CD4-positive, alpha-beta T cell treated with Interleukin-12 subunit alpha and Interleukin-12 subunit beta, for 1 hour (primary cell): ENCODE measurements around the gene FAF1.
"Not testable (repeated sequence)": the region's sequence is repeated elsewhere in the genome, so short reads cannot be mapped to it uniquely, and the experiment has no call there.

Experiments
- DNase-seq: peaks from one replicate; pipeline ENCODE4 v3.0.0-alpha.2; 2020

The FAF1 gene

DNA sequence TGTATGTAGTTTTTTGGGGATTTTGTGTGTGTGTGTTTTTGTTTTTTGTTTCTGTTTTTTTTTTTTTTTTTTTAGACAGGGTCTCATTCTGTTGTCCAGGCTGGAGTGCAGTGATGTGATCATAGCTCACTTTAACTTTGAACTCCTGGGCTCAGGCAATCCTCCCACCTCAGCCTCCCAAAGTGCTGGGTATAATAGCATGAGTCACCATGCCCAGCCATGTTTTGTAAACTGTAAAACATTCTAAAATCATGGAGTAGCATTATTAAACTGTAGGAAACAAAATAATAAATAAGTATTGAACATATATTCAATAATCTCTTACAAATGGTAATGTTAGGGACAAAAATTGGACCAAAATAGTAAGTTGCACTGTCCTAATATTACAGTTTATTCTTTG, 124.0 kb downstream of the FAF1 start:
- DNase-seq = no peak

DNA sequence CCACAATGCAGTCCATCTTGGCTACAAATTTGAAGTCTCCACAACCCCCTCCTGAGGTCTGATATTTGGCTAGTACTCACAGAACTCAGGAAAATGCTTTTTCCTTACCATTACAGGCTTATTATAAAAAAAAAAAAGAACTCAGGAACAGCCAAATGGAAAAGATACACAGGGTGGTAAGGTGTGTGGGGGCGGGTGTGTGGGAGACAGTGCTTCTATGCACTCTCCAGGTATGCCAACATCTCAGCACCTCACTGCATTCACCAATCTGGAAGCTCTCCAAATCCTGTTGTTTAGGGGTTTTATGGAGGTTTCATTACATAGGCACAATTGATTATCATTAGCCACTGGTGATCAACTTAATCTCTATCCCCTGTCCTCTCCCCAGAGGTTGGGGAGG, 126.9 kb downstream of the FAF1 start:
- no peak for DNase-seq

DNA sequence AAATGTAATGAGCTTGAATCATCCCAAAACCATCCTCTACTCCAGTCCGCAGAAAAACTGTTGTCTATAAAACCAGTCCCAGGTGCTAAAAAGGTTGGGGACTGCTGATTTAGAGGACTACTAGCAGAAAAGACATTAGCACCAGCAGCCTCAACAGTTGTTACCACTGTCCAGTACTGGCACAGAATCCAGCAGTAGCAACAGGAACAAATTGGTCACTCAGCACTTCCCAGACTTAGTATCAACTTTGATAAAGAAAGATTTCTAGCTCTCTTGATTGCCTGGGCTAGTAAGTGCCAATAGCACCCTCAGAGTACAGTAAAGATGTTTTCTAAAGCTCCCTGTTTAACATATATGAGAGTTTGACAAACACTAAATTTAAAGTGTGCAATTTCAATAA, 127.9 kb downstream of the FAF1 start:
- DNase-seq = no peak

GRCh38 chr1:50831300-50832061, 128.6 kb downstream of the FAF1 start:
- DNase-seq = no peak

- DNase-seq = no peak
Measured at GRCh38 chr1:50830621-50831020, 129.4 kb downstream of the FAF1 start.

GRCh38 chr1:50829014-50829958, 130.8 kb downstream of the FAF1 start:
- DNase-seq = no peak

- DNase-seq = no peak
Measured at GRCh38 chr1:50827546-50827945, 132.5 kb downstream of the FAF1 start.

GRCh38 chr1:50826792-50827191, 133.3 kb downstream of the FAF1 start:
- not testable (repeated sequence) for DNase-seq

GRCh38 chr1:50822035-50822776, 137.9 kb downstream of the FAF1 start:
- DNase-seq = no peak

GRCh38 chr1:50820545-50820944, 139.5 kb downstream of the FAF1 start:
- DNase-seq = no peak

- no peak for DNase-seq
Measured at GRCh38 chr1:50812346-50812745, 147.7 kb downstream of the FAF1 start.

DNA sequence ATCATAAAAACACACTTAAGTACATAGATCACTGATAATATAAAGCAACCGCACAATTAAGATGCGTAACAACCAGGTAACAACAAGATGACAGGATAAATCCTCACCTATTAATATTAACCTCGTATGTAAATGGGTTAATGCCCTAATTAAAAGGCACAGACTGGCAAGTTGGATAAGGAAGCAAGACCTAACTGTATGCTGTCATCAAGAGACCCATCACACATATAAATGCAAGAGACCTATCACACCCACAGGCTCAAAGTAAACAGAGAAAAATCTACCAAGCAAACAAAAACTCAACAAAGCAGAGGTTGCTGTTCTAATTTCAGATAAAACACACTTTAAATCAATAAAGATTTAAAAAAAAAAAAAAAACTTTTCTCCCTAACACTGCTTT, 151.8 kb downstream of the FAF1 start:
- no peak for DNase-seq

GRCh38 chr1:50796272-50796671, 163.8 kb downstream of the FAF1 start:
- DNase-seq = no peak

DNA sequence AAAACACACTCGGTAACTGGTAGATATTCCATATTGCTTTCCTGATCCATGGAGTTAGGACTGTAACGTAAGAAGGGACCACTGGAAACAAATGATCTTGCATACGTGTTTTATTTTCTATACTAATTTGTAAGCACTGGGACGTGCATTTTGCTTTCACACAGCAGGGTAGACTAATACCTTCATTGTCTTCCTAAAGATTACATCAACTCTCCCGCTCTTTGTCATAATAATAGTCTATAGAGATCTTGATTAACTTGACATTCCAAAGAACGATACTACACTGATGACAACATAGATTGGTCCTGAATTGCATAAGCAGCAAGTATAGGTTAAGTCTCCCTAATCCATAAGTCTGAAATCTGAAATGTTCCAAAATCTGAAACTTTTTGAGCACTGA, 166.5 kb downstream of the FAF1 start:
- DNase-seq = no peak

- no peak for DNase-seq
Measured at GRCh38 chr1:50787266-50787665, 172.8 kb downstream of the FAF1 start.

DNA sequence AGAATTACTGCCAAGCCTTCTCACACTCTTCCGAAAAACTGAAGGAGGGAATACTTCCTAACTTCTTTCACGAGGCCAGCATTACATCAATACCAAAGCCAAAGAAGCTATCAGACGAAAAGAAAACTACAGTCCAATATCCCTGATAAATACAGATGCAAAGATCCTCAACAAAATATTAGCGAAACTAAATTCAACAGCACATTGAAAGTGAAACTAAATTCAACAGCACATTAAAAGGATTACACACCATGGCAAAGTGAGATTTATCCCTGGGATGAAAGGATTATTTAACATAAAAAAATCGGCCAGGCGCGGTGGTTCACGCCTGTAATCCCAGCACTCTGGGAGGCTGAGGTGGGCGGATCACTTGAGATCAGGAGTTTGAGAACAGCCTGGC, 176.8 kb downstream of the FAF1 start:
- no peak for DNase-seq

GRCh38 chr1:50780797-50781196, 179.3 kb downstream of the FAF1 start:
- DNase-seq = no peak

DNA sequence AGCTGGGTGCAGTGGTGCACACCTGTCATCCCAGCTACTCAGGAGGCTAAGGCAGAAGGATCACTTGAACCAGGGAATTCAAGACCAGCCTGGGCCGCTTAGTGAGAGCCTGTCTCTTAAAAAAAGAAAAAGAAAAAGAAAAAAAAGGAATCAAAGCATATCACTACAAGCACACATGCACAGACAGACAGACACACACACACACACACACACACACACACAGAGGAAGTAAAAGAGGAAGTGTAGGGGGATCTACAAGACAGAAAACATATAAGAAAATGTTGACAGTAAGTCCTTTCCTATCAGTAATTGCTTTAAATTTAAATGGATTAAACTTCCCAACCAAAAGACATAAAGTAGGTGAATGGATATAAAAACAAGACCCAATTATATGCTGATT, 180.3 kb downstream of the FAF1 start:
- peak; percentile 2 for DNase-seq

DNA sequence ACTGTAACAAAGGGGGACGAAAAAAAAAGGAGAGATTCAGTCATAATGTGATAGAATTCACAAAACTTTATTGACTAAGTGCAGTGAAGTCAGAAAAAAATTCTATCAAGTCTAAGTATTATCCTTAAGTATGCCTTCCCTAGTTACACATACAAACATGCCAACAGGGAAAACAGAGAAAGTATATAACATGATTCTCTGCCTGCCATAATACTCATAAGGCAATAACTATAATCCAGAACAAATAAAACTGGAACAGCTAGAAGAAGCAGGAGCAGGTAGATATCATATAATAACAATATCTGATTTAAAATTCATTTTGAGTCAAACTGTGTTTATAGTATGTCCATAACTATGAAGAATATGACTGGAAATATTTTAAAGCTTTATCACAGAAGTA, 184.3 kb downstream of the FAF1 start:
- no peak for DNase-seq

DNA sequence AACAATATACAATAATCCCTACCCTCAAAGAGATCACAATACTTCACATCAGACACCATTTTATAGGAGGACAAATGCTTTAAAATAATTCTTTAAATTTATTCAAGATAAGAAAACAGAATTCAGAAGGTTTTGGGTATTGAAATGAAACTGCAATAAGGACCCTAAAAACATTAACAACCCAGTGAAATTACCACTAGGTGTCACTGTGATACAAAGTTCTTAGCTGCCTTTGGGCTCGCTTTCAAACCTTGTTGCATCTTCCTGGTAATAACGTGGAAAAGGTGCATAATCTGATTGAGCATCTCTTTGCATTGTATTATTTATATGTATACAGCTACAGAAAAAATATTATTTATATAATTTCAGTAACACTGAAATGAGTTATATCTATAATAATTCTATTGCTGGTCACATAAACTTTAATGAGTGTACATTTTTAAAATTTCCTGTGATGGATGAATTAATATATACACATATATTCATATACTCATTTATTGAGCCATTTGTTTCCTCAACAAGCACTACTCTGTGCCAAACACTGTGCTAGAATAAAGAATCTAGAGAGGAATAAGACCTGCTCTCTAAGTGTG, 185.2 kb downstream of the FAF1 start:
- DNase-seq = peak; percentile 45

GRCh38 chr1:50766688-50767087, 193.4 kb downstream of the FAF1 start:
- no peak for DNase-seq

DNA sequence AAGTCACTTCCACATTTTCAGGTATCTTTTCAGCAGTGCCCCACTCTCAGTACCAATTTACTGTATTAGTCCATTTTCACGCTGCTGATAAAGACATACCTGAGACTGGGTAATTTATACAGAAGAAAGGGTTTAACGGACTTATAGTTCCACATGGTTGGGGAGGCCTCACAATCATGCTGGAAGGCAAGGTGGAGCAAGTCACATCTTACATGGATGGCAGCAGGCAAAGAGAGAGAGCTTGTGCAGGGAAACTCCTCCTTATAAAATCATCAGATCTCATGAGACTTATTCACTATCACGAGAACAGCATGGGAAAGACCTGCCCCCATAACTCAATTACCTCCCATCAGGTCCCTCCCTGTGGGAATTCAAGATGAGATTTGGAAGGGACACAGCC, 203.5 kb downstream of the FAF1 start:
- DNase-seq = not testable (repeated sequence)

DNA sequence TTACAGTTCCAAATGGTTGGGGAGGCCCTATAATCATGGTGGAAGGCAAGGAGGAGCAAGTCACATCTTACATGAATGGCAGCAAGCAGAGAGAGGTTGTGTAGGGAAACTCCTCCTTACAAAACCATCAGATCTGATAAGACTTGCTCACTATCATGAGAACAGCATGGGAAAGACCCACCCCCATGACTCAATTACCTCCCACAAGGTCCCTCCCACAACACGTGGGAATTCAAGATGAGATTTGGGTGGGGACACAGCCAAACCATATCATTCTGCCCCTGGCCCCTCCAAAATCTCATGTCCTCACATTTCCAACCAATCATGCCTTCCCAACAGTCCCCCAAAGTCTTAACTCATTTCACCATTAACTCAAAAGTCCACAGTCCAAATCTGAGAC, 205.3 kb downstream of the FAF1 start:
- DNase-seq = not testable (repeated sequence)
